Measurements from ENCODE around the gene DHRS7B.
A peak's percentile ranks its signal among the peaks of the same experiment; 100 is the strongest.
"Not testable (repeated sequence)": the region's sequence is repeated elsewhere in the genome, so short reads cannot be mapped to it uniquely, and the experiment has no call there.

Gene DHRS7B

DNA sequence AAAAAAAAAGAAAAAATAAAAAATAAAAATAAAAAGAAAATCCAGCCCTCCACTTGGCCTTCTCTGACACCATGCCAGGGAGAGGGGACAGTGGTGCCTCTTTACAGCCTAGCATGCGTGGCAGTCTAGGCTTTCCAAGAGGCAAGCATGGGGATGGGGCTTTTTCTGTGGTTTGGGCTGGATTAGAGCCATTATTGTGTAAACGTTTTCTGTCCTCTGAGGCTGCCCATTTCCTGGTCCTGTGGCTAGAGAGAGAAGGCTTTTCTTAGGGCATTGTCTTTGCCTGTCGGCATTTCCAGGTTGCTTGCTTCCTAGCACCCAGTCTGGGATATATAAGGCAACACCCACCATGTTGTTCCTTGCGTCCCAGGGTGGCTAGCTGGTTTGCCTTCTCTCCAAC is 2.7 kb upstream of the DHRS7B start:
- Histone ChIP-seq H3K27me3 (no peaks in the 10 kb centered on the region), H3K36me3 (no peaks in the 10 kb centered on the region), H3K9ac (no peak overlapping the region; a peak in 1 of 22 replicates), H3K27ac (peak overlapping the region in 6 of 11 experiments; percentile 4 to 59 (median 44); a peak in 9 of 22 replicates), H4K20me1 (peaks cover 0 to 6% (median 0%) of the 10 kb centered on the region in 11 experiments; a peak in 4 of 22 replicates), H3K4me1 (peaks cover 36 to 49% (median 44%) of the 10 kb centered on the region in 10 experiments), H3K4me2 (peak overlapping the region; percentile 6 to 97 (median 92); a peak in 20 of 22 replicates), H3K4me3 (no peak overlapping the region), H3K9me3 (replicated peaks in 1 of 11) (no peaks in the 10 kb centered on the region)
- no peak for TF ChIP-seq Cebpa-rat (IDR thresholded peaks at IDR 0.05)

- H3K9ac ChIP-seq; H4K20me1 ChIP-seq; H3K4me3 ChIP-seq; H3K27me3 ChIP-seq; H3K9me3 ChIP-seq (replicated peaks in 1 of 11); H3K36me3 ChIP-seq: not testable (repeated sequence)
- Histone ChIP-seq H3K27ac (peak overlapping the region in 6 of 11 experiments; percentile 4 to 59 (median 44); a peak in 9 of 22 replicates), H3K4me2 (peak overlapping the region; percentile 24 to 97 (median 93); a peak in 20 of 22 replicates), H3K4me1 (peaks cover 36 to 48% (median 39%) of the 10 kb centered on the region in 10 experiments)
Observed at GRCh38 chr17:21124517-21124916, 2.2 kb upstream of the DHRS7B start.

GRCh38 chr17:21125862-21126261 is 902 bp upstream of the DHRS7B start:
- peak overlapping the region; percentile 72 to 97 (median 86) for H3K4me3 ChIP-seq
- H3K27me3 ChIP-seq: no peaks in the 10 kb centered on the region
- peak overlapping the region; percentile 77 to 97 (median 93) for H3K4me2 ChIP-seq
- H3K36me3 ChIP-seq: no peaks in the 10 kb centered on the region
- no peaks in the 10 kb centered on the region for H3K9me3 ChIP-seq (replicated peaks in 1 of 11)
- H3K4me1 ChIP-seq: peaks cover 31 to 44% (median 39%) of the 10 kb centered on the region in 10 experiments
- peak overlapping the region in 10 of 11 experiments; percentile 83 to 94 (median 88); a peak in 19 of 22 replicates for H3K27ac ChIP-seq
- H3K9ac ChIP-seq: peak overlapping the region; percentile 83 to 93 (median 86); a peak in 20 of 22 replicates
- H4K20me1 ChIP-seq: peaks cover 0 to 9% (median 0%) of the 10 kb centered on the region in 11 experiments; a peak in 4 of 22 replicates
- no peak for TF ChIP-seq Cebpa-rat (IDR thresholded peaks at IDR 0.05)

- Histone ChIP-seq H3K9me3 (replicated peaks in 1 of 11) (peaks cover 0 to 7% (median under 1%) of the 10 kb centered on the region in 11 experiments; a peak in 7 of 22 replicates), H3K4me1 (peaks cover 31 to 48% (median 39%) of the 10 kb centered on the region in 10 experiments), H3K4me3 (peak overlapping the region; percentile 72 to 97 (median 86)), H3K4me2 (peak overlapping the region; percentile 77 to 97 (median 92)), H3K27ac (peak overlapping the region; percentile 75 to 94 (median 87)), H4K20me1 (peaks cover 0 to 9% (median 0%) of the 10 kb centered on the region in 11 experiments; a peak in 4 of 22 replicates), H3K27me3 (no peaks in the 10 kb centered on the region), H3K36me3 (0 out of 22 replicates have a peak, but pooled peaks cover 0 to 3% (median 0%) of the 10 kb centered on the region in 11 experiments), H3K9ac (peak overlapping the region; percentile 83 to 93 (median 86))
- no peak for TF ChIP-seq Cebpa-rat (IDR thresholded peaks at IDR 0.05)
Observed at GRCh38 chr17:21127509-21128077, 829 bp downstream of the DHRS7B start.

GRCh38 chr17:21129023-21129681 is 2.4 kb downstream of the DHRS7B start:
- no peak for TF ChIP-seq Cebpa-rat (IDR thresholded peaks at IDR 0.05)
- Histone ChIP-seq H3K4me3 (no peak overlapping the region), H3K9ac (peak overlapping the region in 2 of 11 experiments; percentile 2 to 93; a peak in 1 of 22 replicates), H3K9me3 (replicated peaks in 1 of 11) (peaks cover 15 to 22% (median 16%) of the 10 kb centered on the region in 11 experiments; a peak in 21 of 22 replicates), H3K27me3 (no peaks in the 10 kb centered on the region), H3K4me1 (peaks cover 28 to 46% (median 33%) of the 10 kb centered on the region in 10 experiments), H4K20me1 (peaks cover 0 to 9% (median 0%) of the 10 kb centered on the region in 11 experiments; a peak in 4 of 22 replicates), H3K36me3 (peaks cover 0 to 17% (median 10%) of the 10 kb centered on the region in 11 experiments; a peak in 10 of 22 replicates), H3K27ac (no peak overlapping the region), H3K4me2 (peak overlapping the region in 3 of 11 experiments; percentile 92 to 96 (median 92); a peak in 4 of 22 replicates)

DNA sequence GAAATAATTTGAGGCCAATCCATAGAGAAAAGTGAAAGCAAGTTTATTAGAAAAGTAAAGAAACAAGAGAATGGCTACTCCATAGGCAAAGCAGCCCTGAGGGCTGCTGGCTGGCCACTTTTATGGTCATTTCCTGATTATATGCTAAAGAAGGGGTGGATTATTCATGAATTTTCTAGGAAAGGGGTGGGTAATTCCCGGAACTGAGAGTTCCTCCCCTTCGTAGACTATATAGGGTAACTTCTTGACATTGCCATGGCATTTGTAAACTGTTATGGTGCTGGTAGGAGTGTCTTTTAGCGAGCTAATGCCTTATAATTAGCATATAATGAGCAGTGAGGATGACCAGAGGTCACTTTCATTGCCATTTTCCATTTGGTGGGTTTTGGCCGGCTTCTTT is 4.4 kb downstream of the DHRS7B start:
- no peak overlapping the region for H3K27ac ChIP-seq
- peaks cover 4 to 31% (median 21%) of the 10 kb centered on the region in 11 experiments; a peak in 19 of 22 replicates for H3K36me3 ChIP-seq
- no peak overlapping the region for H3K4me3 ChIP-seq
- H3K27me3 ChIP-seq: no peaks in the 10 kb centered on the region
- no peak for TF ChIP-seq Cebpa-rat (IDR thresholded peaks at IDR 0.05)
- H4K20me1 ChIP-seq: peaks cover 0 to 9% (median 0%) of the 10 kb centered on the region in 11 experiments; a peak in 4 of 22 replicates
- H3K9ac ChIP-seq: no peak overlapping the region
- peaks cover 34 to 42% (median 36%) of the 10 kb centered on the region in 11 experiments for H3K9me3 ChIP-seq (replicated peaks in 1 of 11)
- H3K4me1 ChIP-seq: peaks cover 10 to 28% (median 15%) of the 10 kb centered on the region in 10 experiments
- H3K4me2 ChIP-seq: 0 out of 22 replicates have a peak overlapping the region, but pooled peaks of 1 of the 11 experiments have one; percentile 5

DNA sequence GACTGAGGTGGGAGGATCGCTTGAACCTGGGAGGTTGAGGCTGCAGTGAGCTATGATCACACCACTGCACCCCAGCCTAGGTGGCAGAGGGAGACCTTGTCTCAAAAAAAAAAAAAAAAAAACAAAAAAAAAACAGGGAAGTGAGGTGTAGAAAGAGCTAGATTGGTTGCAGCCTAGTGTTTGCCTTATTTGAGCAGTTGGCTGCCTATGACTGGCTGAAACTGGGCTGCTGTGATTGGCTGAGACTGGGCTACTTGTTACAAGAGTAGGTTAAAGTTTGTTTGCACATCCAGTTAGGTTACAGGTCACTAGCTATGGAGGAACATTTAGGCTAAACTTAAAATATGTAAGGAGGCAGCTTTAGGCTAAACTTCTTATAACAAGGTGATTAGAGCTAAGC is 5.7 kb downstream of the DHRS7B start:
- peaks cover 47 to 55% (median 49%) of the 10 kb centered on the region in 11 experiments for H3K9me3 ChIP-seq (replicated peaks in 1 of 11)
- peaks cover 8 to 28% (median 14%) of the 10 kb centered on the region in 10 experiments for H3K4me1 ChIP-seq
- H3K4me3 ChIP-seq: no peak overlapping the region
- peaks cover 4 to 43% (median 34%) of the 10 kb centered on the region in 11 experiments for H3K36me3 ChIP-seq
- H4K20me1 ChIP-seq: peaks cover 0 to 9% (median 0%) of the 10 kb centered on the region in 11 experiments; a peak in 4 of 22 replicates
- TF ChIP-seq Cebpa-rat (IDR thresholded peaks at IDR 0.05): no peak
- H3K27me3 ChIP-seq: no peaks in the 10 kb centered on the region
- no peak overlapping the region for H3K4me2 ChIP-seq
- H3K27ac ChIP-seq: no peak overlapping the region
- H3K9ac ChIP-seq: no peak overlapping the region

DNA sequence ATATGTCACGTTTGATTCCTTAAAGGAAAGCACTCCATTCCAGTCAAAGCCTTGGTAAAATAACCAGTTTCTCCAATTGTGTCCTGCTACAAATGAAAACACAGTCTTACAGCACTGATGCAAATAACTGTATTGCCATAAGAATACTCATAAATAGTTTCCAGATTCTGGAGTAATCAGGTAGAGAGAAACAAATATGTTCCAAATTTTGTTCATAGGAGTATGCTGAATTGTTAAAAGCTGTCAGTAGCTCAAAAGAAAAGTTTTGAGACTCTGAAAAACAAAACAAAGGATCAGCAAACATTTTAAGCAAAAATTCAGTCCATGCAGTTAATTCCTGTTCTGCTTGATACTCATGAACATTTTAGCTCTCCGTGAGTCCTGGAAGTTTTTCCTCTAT is 7.8 kb downstream of the DHRS7B start:
- H3K27ac ChIP-seq: no peak overlapping the region
- H3K36me3 ChIP-seq: peaks cover 4 to 56% (median 48%) of the 10 kb centered on the region in 11 experiments
- H3K4me1 ChIP-seq: peaks cover 0 to 12% (median 0%) of the 10 kb centered on the region in 10 experiments; a peak in 2 of 20 replicates
- no peak for TF ChIP-seq Cebpa-rat (IDR thresholded peaks at IDR 0.05)
- no peaks in the 10 kb centered on the region; a peak in 2 of 22 replicates for H4K20me1 ChIP-seq
- H3K4me3 ChIP-seq: no peak overlapping the region; a peak in 1 of 20 replicates
- no peaks in the 10 kb centered on the region for H3K27me3 ChIP-seq
- H3K9ac ChIP-seq: no peak overlapping the region
- peaks cover 65 to 75% (median 70%) of the 10 kb centered on the region in 11 experiments for H3K9me3 ChIP-seq (replicated peaks in 1 of 11)
- H3K4me2 ChIP-seq: no peak overlapping the region

DNA sequence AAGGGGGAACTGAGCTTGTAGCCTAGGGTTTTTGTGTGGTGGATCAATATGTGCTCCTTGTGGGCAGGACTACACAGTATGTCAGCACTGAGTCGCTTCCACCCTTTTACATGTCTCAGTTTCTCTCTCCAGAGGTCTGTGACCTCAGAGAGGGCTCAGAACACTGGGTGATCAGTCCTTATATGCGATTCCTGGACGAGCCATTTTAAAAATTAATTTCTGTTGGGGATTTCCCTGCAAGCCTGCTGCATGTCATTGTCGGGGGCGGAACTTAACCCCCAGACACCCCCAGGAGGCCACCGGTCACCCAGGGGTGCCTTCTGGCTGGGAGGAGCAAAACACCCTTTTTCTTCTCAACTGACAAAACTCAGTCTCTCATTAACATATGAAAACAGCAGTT is 14.1 kb downstream of the DHRS7B start:
- H4K20me1 ChIP-seq: no peaks in the 10 kb centered on the region; a peak in 1 of 22 replicates
- no peaks in the 10 kb centered on the region for H3K27me3 ChIP-seq
- H3K36me3 ChIP-seq: peaks cover 14 to 57% (median 48%) of the 10 kb centered on the region in 11 experiments
- TF ChIP-seq Cebpa-rat (IDR thresholded peaks at IDR 0.05): no peak
- H3K9ac ChIP-seq: no peak overlapping the region
- H3K4me2 ChIP-seq: no peak overlapping the region
- H3K9me3 ChIP-seq (replicated peaks in 1 of 11): peaks cover 36 to 79% (median 63%) of the 10 kb centered on the region in 11 experiments
- no peak overlapping the region for H3K27ac ChIP-seq
- no peak overlapping the region for H3K4me3 ChIP-seq
- H3K4me1 ChIP-seq: peaks cover 0 to 11% (median under 1%) of the 10 kb centered on the region in 10 experiments; a peak in 9 of 20 replicates
